ENCODE data around the gene CRMP1.

GRCh38 chr4:5882947-5883346, 9.9 kb downstream of the CRMP1 start:
- TF ChIP-seq ZNF274 (IDR thresholded peaks at IDR 0.05; ENCODE audit: low read depth, low read length) (no peak), SUZ12 (IDR thresholded peaks at IDR 0.05; ENCODE audit: extremely low read depth, insufficient read depth, insufficient read length) (no peak), YY1 (IDR thresholded peaks at IDR 0.05; ENCODE audit: insufficient read depth, insufficient read length) (no peak)

Measured in NT2/D1 (cell line).